CD4-positive, alpha-beta T cell treated with Interleukin-21 for 1 hour (primary cell): ENCODE results near the gene MEA1.
"Not testable (repeated sequence)": the region's sequence is repeated elsewhere in the genome, so short reads cannot be mapped to it uniquely, and the experiment has no call there.

Experiments used
- DNase-seq: peaks from one replicate; pipeline ENCODE4 v3.0.0-alpha.2; 2020

The MEA1 gene

GRCh38 chr6:43013843-43014433 lies at the start of gene MEA1, which contains the start of gene KLHDC3:
Gene MEA1 (minus strand): TSS chr6:43013946. CDS start chr6:43013813, 133 bp downstream.
Gene KLHDC3 (plus strand): TSS chr6:43014249. CDS start chr6:43017193, 2,944 bp downstream.
- DNase-seq = peak; percentile 100

GRCh38 chr6:43062818-43063217 lies 49.1 kb upstream of the MEA1 start:
- no peak for DNase-seq

DNA sequence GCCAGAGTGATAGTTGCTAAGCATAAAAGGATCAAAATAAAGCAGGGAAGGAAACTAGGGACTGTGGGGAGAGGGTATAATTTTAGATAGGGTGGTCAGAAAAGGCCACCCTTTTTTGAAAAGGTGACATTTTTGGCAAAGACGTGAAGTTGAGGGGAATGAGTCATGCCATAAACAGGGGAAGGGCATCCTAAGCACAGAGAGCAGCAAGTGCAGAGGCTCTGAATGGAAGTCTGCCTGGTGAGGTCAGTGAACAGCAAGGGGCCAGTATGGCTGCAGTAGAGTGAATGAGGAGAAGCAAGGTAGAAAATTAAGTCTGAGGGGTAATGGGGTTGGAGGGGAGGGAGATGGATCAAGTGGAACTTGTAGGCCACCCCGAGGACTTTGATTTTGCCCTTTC lies 48.1 kb upstream of the MEA1 start:
- DNase-seq = no peak

DNA sequence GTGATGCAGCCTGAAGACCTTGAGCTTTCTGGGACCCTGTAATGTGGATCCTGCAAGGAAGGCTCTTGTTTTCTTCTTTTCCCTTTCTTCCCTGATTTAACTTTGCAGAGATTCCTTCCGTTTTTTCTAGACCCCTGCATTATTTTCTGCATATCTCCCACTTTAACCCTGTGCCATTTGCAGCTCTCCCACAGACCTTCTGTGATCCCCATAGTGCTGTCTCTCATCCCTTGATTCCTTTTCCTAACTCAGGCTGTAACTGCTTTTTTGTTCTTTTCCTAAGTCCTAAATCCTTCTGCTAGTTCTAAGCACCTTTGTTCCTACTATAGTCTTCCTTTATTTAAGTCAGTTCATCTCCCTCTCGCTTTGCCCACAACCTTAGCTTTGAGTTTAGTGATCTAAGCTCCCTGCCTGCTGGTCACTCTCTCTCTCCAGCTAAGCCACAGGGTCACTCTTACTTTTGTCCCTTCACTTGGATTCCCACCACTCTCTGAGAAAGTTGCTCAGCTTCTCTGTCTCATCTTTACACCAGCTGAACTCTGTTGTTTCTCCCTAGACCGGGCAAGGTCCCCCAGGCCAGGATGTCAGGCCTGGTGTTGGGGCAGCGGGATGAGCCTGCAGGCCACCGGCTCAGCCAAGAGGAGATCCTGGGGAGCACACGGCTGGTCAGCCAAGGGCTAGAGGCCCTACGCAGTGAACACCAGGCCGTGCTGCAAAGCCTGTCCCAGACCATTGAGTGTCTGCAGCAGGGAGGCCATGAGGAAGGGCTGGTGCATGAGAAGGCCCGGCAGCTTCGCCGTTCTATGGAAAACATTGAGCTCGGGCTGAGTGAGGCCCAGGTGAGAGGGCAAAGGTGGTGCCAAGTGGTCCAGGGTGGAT lies 47.2 kb upstream of the MEA1 start:
- DNase-seq = no peak

DNA sequence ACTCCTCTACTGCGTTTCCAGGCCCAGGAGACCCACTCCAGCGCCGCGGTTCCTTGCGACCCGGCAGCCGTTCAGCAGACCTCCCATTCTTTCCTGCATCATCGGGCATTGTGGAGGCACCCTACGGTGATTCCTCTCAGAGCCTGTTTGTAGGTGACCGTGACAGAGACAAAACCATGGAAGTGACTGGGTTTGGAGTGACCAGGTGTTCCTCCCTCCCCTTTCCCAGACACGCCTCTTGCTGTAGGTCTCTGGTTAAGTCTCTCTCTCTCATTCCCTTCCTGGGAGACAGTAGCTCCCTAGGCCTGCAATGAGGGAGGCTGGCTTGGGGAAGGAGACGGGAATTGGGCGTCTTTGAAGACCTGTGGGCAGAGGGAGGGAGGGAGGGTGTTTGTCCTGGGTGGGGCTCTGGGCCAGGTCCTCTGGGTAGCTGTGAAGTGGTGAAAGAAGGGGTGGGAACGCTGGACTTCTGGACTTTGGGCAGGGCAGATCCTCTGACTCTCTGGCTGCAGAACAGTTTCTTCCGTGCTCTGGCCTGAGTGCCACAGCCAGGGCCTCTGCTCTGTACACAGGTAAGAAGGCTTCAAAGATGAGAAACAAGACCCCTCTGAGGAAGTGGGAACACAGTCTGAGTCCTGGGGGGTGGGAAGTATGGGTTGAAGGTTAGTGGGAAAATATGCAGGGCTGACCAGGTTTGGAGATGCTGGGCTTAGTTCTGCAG lies 46.4 kb upstream of the MEA1 start:
- no peak for DNase-seq

DNA sequence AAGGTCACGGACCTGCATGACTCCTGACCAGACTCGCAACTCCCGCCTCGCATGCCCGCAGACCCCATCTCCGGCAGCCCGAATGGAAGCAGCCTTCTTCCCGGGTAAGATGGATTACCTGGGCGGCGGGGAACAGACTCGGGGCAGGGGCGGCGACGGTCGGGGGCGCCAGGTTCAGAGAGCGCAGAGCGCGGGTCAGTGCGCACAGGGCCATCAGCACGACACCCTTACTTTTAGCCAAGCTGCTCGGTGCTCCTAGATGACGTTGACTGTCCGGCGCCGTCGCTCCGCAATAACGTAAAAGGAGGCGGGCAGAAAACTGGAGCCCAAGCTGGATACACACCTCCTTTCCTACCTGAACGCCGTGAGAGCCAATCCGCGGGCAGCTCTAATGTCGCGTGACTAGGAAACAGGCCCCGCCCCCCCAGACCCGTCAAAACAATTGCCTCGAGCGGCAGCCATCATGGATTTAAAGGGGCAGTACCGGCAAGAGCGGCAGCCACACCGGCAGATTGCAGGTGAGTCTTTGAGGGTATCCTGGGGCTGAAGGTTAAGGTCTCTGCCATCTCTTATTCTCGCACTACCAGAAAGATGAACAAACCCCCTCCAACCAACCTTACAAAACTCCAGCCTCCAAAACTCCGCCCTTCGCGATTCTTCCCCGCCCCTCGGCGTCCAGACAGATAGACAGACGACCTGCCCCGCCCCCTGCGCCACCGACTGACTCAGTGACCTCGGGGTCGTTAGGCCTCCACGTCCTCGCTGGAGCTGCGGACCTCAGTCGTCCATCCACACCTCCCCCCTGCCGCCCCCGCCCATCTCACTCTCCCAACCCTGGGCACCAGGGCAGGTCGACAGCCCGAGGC lies 45.7 kb upstream of the MEA1 start, which contains the start of the genes KLC4 and MRPL2:
Gene KLC4 (plus strand): TSS at position 464 of the 866 bp plus-strand sequence. CDS start 1,705 bp downstream, outside the sequence.
Gene MRPL2 (minus strand): TSS at position 267 of the 866 bp plus-strand sequence. CDS start 53 bp downstream, at position 214.
- peak; percentile 99 for DNase-seq

DNA sequence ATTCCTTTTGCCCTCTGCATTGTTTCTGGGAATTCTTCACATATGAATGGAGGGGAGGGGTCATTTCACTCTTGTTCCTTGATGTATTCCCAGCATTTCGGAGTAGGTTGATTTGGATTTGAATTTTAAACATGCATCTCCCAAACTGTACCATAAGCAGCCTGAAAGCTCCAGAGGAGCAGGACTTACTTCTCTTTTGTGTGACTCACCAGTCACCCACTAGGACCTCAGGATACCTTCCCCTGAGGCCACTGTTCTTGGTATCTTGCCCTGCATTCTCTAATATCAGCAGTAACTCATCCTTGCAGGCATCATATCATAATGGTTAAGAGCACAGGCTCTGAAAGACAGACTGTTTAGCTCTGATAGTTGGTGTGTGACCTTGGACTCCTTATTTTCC lies 44.8 kb upstream of the MEA1 start:
- DNase-seq = no peak

GRCh38 chr6:43055966-43056365 lies 42.2 kb upstream of the MEA1 start:
- DNase-seq = no peak

DNA sequence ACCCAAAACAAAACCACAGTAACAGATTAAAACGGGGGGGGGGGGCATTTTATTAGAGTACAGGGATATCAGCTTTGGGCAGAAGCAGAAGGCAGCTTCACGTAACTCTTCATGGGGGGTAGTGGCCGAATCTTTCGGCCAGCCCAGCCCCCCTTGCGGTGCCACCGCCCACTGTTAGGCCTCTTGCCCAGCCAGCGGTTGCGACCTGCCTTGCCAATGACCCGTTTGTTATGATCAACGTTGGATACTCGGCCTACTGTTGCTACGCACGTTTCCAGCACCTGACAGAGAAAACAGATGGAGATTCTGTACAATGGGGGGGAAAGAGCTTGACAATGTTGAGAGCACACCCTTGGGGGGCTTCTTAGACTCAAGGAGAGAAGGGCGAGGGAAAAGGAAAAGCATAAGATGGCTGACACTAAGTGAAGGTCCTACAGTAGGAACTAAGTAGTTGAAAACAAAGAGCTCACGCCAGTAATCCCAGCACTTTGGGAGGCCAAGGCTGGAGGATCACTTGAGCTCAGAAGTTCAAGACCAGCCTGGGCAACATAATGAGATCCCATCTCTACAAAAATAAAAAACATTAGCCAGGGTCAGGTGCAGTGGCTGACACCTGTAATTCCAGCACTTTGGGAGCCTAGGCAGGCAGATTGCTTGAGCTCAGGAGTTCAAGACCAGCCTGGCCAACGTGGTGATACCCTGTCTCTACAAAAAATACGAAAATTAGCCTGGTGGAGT lies 40.6 kb upstream of the MEA1 start:
- DNase-seq = no peak

DNA sequence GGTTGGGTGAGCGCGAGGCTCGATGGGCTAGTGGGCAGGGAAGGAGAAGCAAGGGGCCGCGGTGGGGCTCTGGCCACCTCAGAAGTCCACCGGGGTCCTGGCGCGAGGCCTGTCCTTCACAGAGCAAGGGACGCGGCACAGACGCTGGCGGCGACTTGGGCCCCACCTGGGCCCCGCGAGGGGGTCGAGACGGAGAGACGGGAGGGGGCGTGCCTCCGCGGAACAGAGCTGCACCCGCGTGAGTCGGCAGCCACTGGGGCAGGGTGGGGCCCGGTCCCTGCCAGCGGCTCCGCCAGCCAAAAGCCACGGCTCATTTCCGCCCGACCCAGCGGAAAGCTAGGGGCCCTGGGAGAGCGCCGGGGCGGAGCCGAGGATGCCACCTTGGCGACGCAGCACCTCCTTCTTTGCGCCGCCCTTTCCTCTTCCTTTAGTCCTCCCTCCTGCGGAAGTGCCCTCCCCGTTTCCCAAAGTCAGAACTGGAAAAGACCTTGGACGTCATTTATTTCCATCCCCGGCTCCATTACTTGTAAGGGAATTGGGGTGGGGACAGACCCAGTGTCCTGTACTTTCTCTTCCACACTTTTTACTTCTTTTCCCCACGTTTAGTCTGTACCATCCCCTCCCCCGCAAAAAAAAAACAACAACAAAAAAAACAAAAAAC lies 39.9 kb upstream of the MEA1 start, which contains the start of gene CUL7:
Gene CUL7 (minus strand): TSS at position 307 of the 661 bp plus-strand sequence. CDS start 1,063 bp downstream, outside the sequence.
- peak; percentile 91 for DNase-seq

- peak; percentile 10 for DNase-seq
Measured at GRCh38 chr6:43052842-43053544, 39.2 kb upstream of the MEA1 start.

GRCh38 chr6:43052225-43052841 lies 38.6 kb upstream of the MEA1 start:
- DNase-seq = no peak

DNA sequence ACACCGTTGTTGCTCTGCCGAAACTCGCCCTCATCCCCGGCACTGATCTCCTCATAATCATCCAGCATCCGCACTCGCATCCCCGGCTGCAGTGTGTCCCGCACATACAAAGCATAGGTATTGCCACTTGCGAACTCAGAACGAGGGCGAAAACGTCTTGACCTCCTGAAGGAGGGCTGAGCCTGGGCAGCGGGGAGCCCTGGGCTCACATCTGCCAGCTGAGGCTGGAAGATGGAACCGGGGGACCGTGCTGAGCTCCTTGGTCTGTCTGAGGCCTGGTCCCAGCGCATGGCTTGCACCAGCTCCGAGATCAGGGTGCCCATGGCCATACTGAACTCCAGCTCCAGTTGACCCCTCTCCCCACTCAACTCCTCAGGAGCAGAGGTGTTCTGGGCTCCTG lies 37.2 kb upstream of the MEA1 start:
- no peak for DNase-seq

- DNase-seq = no peak
Measured at GRCh38 chr6:43047998-43048397, 34.3 kb upstream of the MEA1 start.

DNA sequence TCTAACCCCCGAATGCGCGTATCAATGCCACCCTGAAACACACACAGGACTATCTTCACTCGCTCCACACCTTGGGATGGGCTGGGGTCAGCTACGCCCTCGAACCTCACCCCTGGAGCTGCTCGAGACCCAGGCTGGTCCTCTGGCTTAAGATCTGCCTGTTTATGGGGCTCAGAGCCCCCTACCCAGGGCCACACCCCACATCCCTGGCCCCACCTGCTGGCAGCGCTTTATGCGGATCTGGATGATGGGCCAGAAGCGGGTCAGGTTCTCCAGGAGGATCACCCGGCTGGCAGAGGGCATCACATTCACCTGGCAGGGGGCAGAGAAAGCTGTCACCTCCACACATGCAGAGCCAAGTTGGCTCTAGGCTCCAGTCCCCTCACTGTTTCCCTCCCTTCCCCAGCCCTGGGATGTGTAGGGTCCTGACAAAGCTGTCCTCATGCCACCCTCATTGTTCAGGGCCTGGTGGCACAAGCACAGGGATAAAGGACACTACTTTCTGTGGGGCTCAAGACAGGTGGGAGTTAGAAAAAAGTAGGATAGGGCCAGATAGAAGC lies 31.7 kb upstream of the MEA1 start:
- no peak for DNase-seq

DNA sequence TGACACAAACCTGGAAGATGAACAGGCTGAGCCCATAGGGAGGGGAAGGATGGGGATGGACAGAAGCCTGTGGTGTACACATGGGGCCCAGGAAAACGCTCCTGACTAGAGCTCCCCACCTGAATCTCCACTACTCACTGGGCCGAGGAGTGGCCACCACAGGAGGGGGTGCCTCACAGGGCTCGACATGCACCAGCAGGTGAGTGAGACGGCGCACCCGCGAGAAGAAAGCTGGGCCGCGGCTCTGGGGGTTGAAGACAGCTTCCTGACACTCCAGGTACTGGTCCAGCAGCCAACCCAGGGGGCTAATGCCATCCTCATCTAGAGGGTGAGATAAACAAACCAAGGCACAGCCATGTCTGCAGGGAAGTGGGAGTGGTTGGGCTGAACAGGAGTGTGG lies 29.6 kb upstream of the MEA1 start:
- DNase-seq = no peak

DNA sequence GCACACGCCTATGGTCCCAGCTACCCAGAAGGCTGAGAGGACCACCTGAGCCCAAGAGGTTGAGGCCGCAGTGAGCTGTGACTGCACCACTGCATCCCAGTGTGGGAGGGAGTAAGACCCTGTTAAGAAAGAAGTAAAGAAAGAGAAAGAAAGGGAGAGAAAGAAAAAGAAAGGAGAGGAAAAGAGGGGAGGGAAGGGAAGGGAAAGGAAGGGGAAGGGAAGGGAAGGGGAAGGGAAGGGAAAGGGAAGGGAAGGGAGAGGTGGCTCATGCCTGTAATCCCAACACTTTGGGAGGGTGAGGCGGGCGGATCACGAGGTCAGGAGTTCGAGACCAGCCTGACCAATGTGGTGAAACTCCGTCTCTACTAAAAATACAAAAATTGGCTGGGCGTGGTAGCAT lies 27.7 kb upstream of the MEA1 start:
- DNase-seq = not testable (repeated sequence)

DNA sequence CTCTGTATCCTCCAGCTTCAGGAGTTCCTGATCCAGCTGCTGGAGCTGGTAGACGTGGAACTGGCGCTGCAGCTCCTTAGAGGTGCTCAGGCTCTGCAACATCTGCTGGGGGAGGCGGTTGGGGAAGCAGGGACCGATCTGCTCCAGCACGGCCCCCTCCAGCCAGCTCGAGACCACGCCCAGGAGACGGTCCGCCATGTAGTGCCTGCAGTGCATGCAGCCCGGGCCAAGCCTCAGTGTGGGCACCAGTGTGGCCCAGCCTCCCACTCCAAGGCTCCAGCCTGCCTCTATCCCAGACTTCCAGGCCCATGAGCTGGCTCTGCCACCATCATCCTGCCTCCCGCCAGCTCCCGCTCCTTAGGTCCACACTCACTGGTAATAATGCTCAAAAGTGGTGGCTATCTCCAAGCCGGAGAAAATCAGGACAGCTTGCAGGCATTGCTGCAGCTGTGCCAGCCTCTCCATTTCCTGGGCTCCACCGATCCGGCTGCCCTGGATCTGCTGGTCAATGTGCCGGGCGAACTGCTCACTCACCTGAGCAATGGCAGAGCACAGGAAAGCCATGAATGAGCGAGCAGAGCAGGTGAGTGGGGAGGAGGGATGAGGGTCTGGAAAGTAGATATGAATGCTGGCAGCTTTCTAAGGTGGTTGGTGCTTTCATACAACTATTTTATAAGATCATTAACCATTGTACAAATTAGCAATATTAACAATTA lies 27.0 kb upstream of the MEA1 start:
- DNase-seq = no peak

GRCh38 chr6:43038727-43039126 lies 25.0 kb upstream of the MEA1 start:
- DNase-seq = no peak
